A673 (cell line): ENCODE results near the gene PKD2. TPM values are rescaled to one million over a fixed set of nuclear protein-coding genes. Genes with fewer than 3 reads are reported as not detected.

Source experiments
- BruUV-seq: library from RNA; stranded (reverse); fragments of 400-500 nt; replicated peaks from 2 replicates; lab custom pipeline; 2021; lab: Mats Ljungman, UMichigan
- CTCF ChIA-PET: fragments of 300-600 bp; sonication (Branson Sonifier 250); formaldehyde crosslinking; loops from one replicate; lab custom pipeline; 2022; ENCODE audit warnings: antibody characterized with exemption; lab: Charles Lee
- POLR2A ChIA-PET: fragments of 300-600 bp; sonication (Branson Sonifier 250); formaldehyde crosslinking; loops from one replicate; lab custom pipeline; 2022; ENCODE audit warnings: antibody characterized with exemption; ENCODE audit not compliant: low non-redundant PET; lab: Charles Lee
- DNase-seq: peaks from one replicate; pipeline ENCODE4 v3.0.0-alpha.2; 2015; ENCODE audit warnings: low spot score
- H3K27ac ChIP-seq: fragments of 200-600 bp; sonication (generic); 2 replicates; pipeline ENCODE4 v1.5.1; 2016; ENCODE audit warnings: mixed run types, low read depth, mild to moderate bottlenecking, mixed read lengths, antibody characterized with exemption, low read length; ENCODE audit not compliant: poor library complexity, severe bottlenecking
- H3K27me3 ChIP-seq: fragments of 200-600 bp; sonication (generic); replicated peaks from 2 replicates; pipeline ENCODE4 v1.6.1; 2017; ENCODE audit warnings: mixed run types, low read depth, mild to moderate bottlenecking, mixed read lengths, antibody characterized with exemption, low read length; ENCODE audit not compliant: insufficient read depth, poor library complexity
- H3K36me3 ChIP-seq: fragments of 200-600 bp; sonication (generic); 2 replicates; pipeline ENCODE4 v1.6.1; 2016; ENCODE audit warnings: mixed run types, mild to moderate bottlenecking, mixed read lengths, antibody characterized with exemption, low read length; ENCODE audit not compliant: insufficient read depth, poor library complexity, severe bottlenecking
- H3K4me1 ChIP-seq: fragments of 200-600 bp; sonication (generic); 2 replicates; pipeline ENCODE4 v1.6.1; 2017; ENCODE audit warnings: mixed run types, mild to moderate bottlenecking, mixed read lengths, antibody characterized with exemption, low read length; ENCODE audit not compliant: insufficient read depth, poor library complexity, severe bottlenecking
- H3K4me3 ChIP-seq: fragments of 200-600 bp; sonication (generic); 2 replicates; pipeline ENCODE4 v1.5.1; 2016; ENCODE audit warnings: low read depth, mixed run types, mild to moderate bottlenecking, mixed read lengths, low read length; ENCODE audit not compliant: poor library complexity, severe bottlenecking
- H3K9me3 ChIP-seq: fragments of 200-600 bp; sonication (generic); 2 replicates; pipeline ENCODE4 v1.6.1; 2016; ENCODE audit warnings: mixed run types, low read depth, mild to moderate bottlenecking, mixed read lengths, antibody characterized with exemption, low read length; ENCODE audit not compliant: poor library complexity, severe bottlenecking
- EZH2 ChIP-seq: fragments of 200-600 bp; sonication (generic); IDR thresholded peaks from 2 replicates; pipeline ENCODE4 v1.6.1; 2017; ENCODE audit warnings: borderline replicate concordance, low read depth, mild to moderate bottlenecking, mixed read lengths, antibody characterized with exemption, low read length; ENCODE audit not compliant: poor library complexity, severe bottlenecking
- intact Hi-C: fragments of 100-400 bp; cut with micrococcal nuclease; formaldehyde crosslinking; loops from one replicate; pipeline ENCODE4 v1.10.0; 2022; ENCODE audit not compliant: unreplicated experiment
- total RNA-seq: library from RNA; stranded (reverse); gene quantifications from 2 replicates; pipeline ENCODE4 v1.2.3, GENCODE V29; 2021
- TF ChIP-seq, protein P1 (sequence below): fragments of 300-800, 200-600 bp; sonication (generic); conservative IDR thresholded peaks from 2 replicates; pipeline ENCODE4 v1.5.1; 2017; ENCODE audit warnings: low read depth, mild to moderate bottlenecking, antibody characterized with exemption, low read length, moderate library complexity, mixed read lengths

PKD2 gene
- total RNA-seq, 1 experiment from 2014 or later, result 10.0 TPM

DNA sequence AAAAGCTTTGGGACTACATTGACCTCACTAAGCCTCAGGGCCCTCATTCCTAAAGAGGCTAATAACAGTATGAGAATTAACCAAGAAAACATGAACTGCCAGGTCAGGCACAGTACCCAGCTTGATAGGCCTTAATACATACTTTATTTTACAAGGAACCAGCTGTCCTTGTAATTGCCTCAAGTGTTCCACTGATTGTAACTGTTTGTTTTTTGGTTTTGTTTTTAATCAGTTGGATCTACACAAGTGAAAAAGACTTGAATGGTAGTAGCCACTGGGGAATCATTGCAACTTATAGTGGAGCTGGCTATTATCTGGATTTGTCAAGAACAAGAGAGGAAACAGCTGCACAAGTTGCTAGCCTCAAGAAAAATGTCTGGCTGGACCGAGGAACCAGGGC, 35.6 kb downstream of the PKD2 start:
- no peak overlapping the region for H3K4me3 ChIP-seq
- no peak for TF ChIP-seq EZH2
- TF ChIP-seq, protein P1, sequence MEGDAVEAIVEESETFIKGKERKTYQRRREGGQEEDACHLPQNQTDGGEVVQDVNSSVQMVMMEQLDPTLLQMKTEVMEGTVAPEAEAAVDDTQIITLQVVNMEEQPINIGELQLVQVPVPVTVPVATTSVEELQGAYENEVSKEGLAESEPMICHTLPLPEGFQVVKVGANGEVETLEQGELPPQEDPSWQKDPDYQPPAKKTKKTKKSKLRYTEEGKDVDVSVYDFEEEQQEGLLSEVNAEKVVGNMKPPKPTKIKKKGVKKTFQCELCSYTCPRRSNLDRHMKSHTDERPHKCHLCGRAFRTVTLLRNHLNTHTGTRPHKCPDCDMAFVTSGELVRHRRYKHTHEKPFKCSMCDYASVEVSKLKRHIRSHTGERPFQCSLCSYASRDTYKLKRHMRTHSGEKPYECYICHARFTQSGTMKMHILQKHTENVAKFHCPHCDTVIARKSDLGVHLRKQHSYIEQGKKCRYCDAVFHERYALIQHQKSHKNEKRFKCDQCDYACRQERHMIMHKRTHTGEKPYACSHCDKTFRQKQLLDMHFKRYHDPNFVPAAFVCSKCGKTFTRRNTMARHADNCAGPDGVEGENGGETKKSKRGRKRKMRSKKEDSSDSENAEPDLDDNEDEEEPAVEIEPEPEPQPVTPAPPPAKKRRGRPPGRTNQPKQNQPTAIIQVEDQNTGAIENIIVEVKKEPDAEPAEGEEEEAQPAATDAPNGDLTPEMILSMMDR, result no peak
- no peaks in the 10 kb centered on the region for H3K4me1 ChIP-seq
- H3K27ac ChIP-seq, result no peak overlapping the region
- ChIA-PET POLR2A (no interaction called here), CTCF (no interaction called here)
- DNase-seq, result no peak
- BruUV-seq, result no TSS peak
- intact Hi-C loops, result no loop called here
- no peaks in the 10 kb centered on the region for H3K27me3 ChIP-seq
- H3K9me3 ChIP-seq, result no peaks in the 10 kb centered on the region
- peaks cover 11% of the 10 kb centered on the region for H3K36me3 ChIP-seq

DNA sequence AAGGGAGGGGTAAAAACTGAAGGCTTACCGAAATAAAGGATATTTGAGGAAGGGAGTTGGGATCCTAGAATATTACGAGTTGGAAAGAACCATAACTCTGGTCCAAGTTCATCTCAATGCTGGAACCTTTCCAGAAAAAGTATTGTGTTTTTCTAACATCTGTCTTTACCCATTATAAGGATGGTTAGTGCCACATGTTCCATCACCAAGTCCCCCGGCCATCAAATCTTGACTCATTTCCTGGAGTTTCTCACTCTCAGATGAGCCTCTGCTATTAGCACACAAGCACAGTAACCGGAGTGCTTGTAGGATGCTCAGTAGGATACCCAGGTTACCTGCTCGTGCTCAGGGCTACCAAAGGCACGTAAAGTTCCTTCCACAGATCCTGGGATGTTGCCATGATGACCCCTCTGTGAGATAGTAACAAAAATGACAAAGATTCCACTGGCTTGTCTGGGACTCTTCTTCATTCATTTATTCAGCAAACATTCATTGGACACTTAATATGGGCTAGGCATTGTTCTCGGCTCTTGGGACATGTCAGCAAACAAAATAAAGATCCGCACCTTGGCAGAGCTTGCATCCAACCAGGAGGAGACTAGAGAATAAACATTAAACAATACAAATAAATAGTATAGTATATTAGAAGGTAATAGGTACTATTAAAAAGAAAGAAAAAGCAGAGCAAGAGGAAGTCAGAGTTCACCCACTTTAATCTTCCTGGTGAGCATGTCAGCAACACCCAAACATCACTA, 36.3 kb downstream of the PKD2 start:
- Histone ChIP-seq H3K36me3 (peaks cover 5% of the 10 kb centered on the region), H3K27ac (no peak overlapping the region), H3K4me1 (no peaks in the 10 kb centered on the region), H3K9me3 (no peaks in the 10 kb centered on the region), H3K4me3 (no peak overlapping the region), H3K27me3 (no peaks in the 10 kb centered on the region)
- intact Hi-C loops, result no loop called here
- DNase-seq, result no peak
- POLR2A ChIA-PET, result no interaction called here
- CTCF ChIA-PET, result no interaction called here
- no TSS peak for BruUV-seq
- TF ChIP-seq EZH2, result no peak
- TF ChIP-seq, protein P1, result no peak

DNA sequence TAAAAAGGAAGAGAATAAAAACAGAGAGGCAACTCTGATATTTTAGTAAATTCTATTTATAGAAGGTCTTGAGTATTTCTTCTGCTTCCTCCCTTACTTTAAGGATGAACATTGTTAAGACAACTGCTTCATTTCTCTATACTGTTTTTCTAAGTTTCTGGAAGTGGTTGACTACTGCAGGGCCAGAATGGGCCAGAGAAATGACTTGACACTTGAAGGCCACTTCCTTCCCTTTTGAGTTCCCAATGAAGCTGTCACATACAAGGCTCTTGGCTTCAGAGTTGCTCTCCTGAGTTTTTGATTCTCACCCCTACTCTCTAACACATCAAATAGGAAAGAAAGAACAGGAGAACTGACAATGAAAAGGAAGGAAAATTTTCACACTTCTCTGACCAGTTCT, 37.6 kb downstream of the PKD2 start:
- Histone ChIP-seq H3K4me3 (no peak overlapping the region), H3K4me1 (no peaks in the 10 kb centered on the region), H3K36me3 (no peaks in the 10 kb centered on the region), H3K9me3 (no peaks in the 10 kb centered on the region), H3K27ac (no peak overlapping the region), H3K27me3 (no peaks in the 10 kb centered on the region)
- POLR2A ChIA-PET, result no interaction called here
- no TSS peak for BruUV-seq
- TF ChIP-seq, protein P1, result no peak
- no peak for TF ChIP-seq EZH2
- DNase-seq, result no peak
- CTCF ChIA-PET, result no interaction called here
- intact Hi-C loops, result no loop called here
